GM21381 (cell line): ENCODE data around the gene SLC38A9.

Experiments
- ATAC-seq: cut with Tn5 transposase; IDR thresholded peaks from one replicate; pipeline ENCODE4 v1.9.1; 2021; ENCODE audit warnings: mild to moderate bottlenecking, moderate library complexity; ENCODE audit not compliant: unreplicated experiment

Gene SLC38A9

GRCh38 chr5:55657443-55657842 is 54.7 kb downstream of the SLC38A9 start:
- no peak for ATAC-seq

GRCh38 chr5:55650386-55650785 is 61.7 kb downstream of the SLC38A9 start:
- no peak for ATAC-seq

- no peak for ATAC-seq
These were observed 62.2 kb downstream of the SLC38A9 start for GRCh38 chr5:55649963-55650362.

- ATAC-seq, result no peak
These were observed 66.8 kb downstream of the SLC38A9 start for GRCh38 chr5:55645304-55645703.

- ATAC-seq, result no peak
These were observed 73.7 kb downstream of the SLC38A9 start for GRCh38 chr5:55638455-55638854.

GRCh38 chr5:55638051-55638450 is 74.1 kb downstream of the SLC38A9 start:
- ATAC-seq, result no peak

GRCh38 chr5:55636683-55637082 is 75.4 kb downstream of the SLC38A9 start:
- ATAC-seq, result no peak

GRCh38 chr5:55636177-55636576 is 75.9 kb downstream of the SLC38A9 start:
- ATAC-seq, result no peak

GRCh38 chr5:55634866-55635265 is 77.3 kb downstream of the SLC38A9 start:
- no peak for ATAC-seq

- ATAC-seq, result no peak
These were observed 77.8 kb downstream of the SLC38A9 start for GRCh38 chr5:55634209-55634805.

GRCh38 chr5:55633574-55634208 is 78.4 kb downstream of the SLC38A9 start:
- no peak for ATAC-seq

- no peak for ATAC-seq
These were observed 82.3 kb downstream of the SLC38A9 start for GRCh38 chr5:55629815-55630214.

GRCh38 chr5:55626790-55627189 is 85.3 kb downstream of the SLC38A9 start:
- no peak for ATAC-seq

GRCh38 chr5:55625913-55626312 is 86.2 kb downstream of the SLC38A9 start:
- no peak for ATAC-seq

GRCh38 chr5:55625589-55625909 is 86.6 kb downstream of the SLC38A9 start:
- no peak for ATAC-seq

GRCh38 chr5:55624841-55625588 is 87.1 kb downstream of the SLC38A9 start:
- ATAC-seq, result no peak

GRCh38 chr5:55623789-55624188 is 88.3 kb downstream of the SLC38A9 start:
- ATAC-seq, result no peak

- no peak for ATAC-seq
These were observed 89.7 kb downstream of the SLC38A9 start for GRCh38 chr5:55622460-55622859.

GRCh38 chr5:55621229-55621628 is 90.9 kb downstream of the SLC38A9 start:
- ATAC-seq, result no peak

- no peak for ATAC-seq
These were observed 91.4 kb downstream of the SLC38A9 start for GRCh38 chr5:55620766-55621160.

- no peak for ATAC-seq
These were observed 91.9 kb downstream of the SLC38A9 start for GRCh38 chr5:55620009-55620765.

- no peak for ATAC-seq
These were observed 93.8 kb downstream of the SLC38A9 start for GRCh38 chr5:55618318-55618717.
